ENCODE data around the gene KANSL1. TPM values are rescaled to one million over a fixed set of nuclear protein-coding genes. Genes with fewer than 3 reads are reported as not detected.

Gene KANSL1
- total and polyA plus RNA-seq, 2 donors from 2014 or later = 13.7 to 97.3 TPM

GRCh38 chr17:46109603-46110189 is 83.5 kb downstream of the KANSL1 start:
- no peak for FAIRE-seq
- DNase-seq = no peak
- intact Hi-C loops (cut with DNase I) = no loop called here
- Histone ChIP-seq H3K27ac (ENCODE audit: low read depth in 2 of 2, low read length in 2 of 2) (no peak overlapping the region), H3K27me3 (ENCODE audit: control insufficient read depth, insufficient read depth, low read length) (no peaks in the 10 kb centered on the region), H3K4me3 (ENCODE audit: low read length in 3 of 3) (no peak overlapping the region), H3K36me3 (ENCODE audit: control insufficient read depth in 2 of 3, insufficient read depth in 3 of 3, low read length in 3 of 3) (no peaks in the 10 kb centered on the region), H3K9me3 (ENCODE audit: control insufficient read depth in 2 of 3, insufficient read depth in 1 of 3, low read length in 3 of 3) (no peaks in the 10 kb centered on the region), H3K4me1 (ENCODE audit: control insufficient read depth in 2 of 3, insufficient read depth in 2 of 3, low read depth in 1 of 3, low read length in 3 of 3) (peaks cover 0 to 40% (median 15%) of the 10 kb centered on the region in 3 donors), H3K9ac (ENCODE audit: low read length in 3 of 3) (no peak overlapping the region)
- no peak for TF ChIP-seq CTCF (IDR thresholded peaks at IDR 0.05; ENCODE audit: borderline replicate concordance, extremely low read depth, insufficient read depth)

GRCh38 chr17:46108550-46109110 is 84.6 kb downstream of the KANSL1 start:
- Histone ChIP-seq H3K27me3 (ENCODE audit: control insufficient read depth, insufficient read depth, low read length) (no peaks in the 10 kb centered on the region), H3K27ac (ENCODE audit: low read depth in 2 of 2, low read length in 2 of 2) (no peak overlapping the region), H3K36me3 (ENCODE audit: control insufficient read depth in 2 of 3, insufficient read depth in 3 of 3, low read length in 3 of 3) (no peaks in the 10 kb centered on the region), H3K9me3 (ENCODE audit: control insufficient read depth in 2 of 3, insufficient read depth in 1 of 3, low read length in 3 of 3) (no peaks in the 10 kb centered on the region), H3K4me3 (ENCODE audit: low read length in 3 of 3) (no peak overlapping the region), H3K4me1 (ENCODE audit: control insufficient read depth in 2 of 3, insufficient read depth in 2 of 3, low read depth in 1 of 3, low read length in 3 of 3) (peaks cover 0 to 40% (median 15%) of the 10 kb centered on the region in 3 donors), H3K9ac (ENCODE audit: low read length in 3 of 3) (no peak overlapping the region)
- DNase-seq (no peak), FAIRE-seq (no peak)
- intact Hi-C loops (cut with DNase I) = no loop called here
- no peak for TF ChIP-seq CTCF (IDR thresholded peaks at IDR 0.05; ENCODE audit: borderline replicate concordance, extremely low read depth, insufficient read depth)

GRCh38 chr17:46108120-46108519 is 85.1 kb downstream of the KANSL1 start:
- DNase-seq (no peak), FAIRE-seq (no peak)
- Histone ChIP-seq H3K9me3 (ENCODE audit: control insufficient read depth in 2 of 3, insufficient read depth in 1 of 3, low read length in 3 of 3) (no peaks in the 10 kb centered on the region), H3K27me3 (ENCODE audit: control insufficient read depth, insufficient read depth, low read length) (no peaks in the 10 kb centered on the region), H3K27ac (ENCODE audit: low read depth in 2 of 2, low read length in 2 of 2) (no peak overlapping the region), H3K36me3 (ENCODE audit: control insufficient read depth in 2 of 3, insufficient read depth in 3 of 3, low read length in 3 of 3) (no peaks in the 10 kb centered on the region), H3K9ac (ENCODE audit: low read length in 3 of 3) (no peak overlapping the region), H3K4me1 (ENCODE audit: control insufficient read depth in 2 of 3, insufficient read depth in 2 of 3, low read depth in 1 of 3, low read length in 3 of 3) (peaks cover 0 to 37% (median 13%) of the 10 kb centered on the region in 3 donors), H3K4me3 (ENCODE audit: low read length in 3 of 3) (no peak overlapping the region)
- intact Hi-C loops (cut with DNase I) = no loop called here
- no peak for TF ChIP-seq CTCF (IDR thresholded peaks at IDR 0.05; ENCODE audit: borderline replicate concordance, extremely low read depth, insufficient read depth)

Measured in kidney (tissue), 14 donors.